Panc1 (cell line): ENCODE measurements around the gene PTRH2. TPM values are rescaled to one million over a fixed set of nuclear protein-coding genes. Genes with fewer than 3 reads are reported as not detected.
A peak's percentile ranks its signal among the peaks of the same experiment; 100 is the strongest.
"Not testable (repeated sequence)": the region's sequence is repeated elsewhere in the genome, so short reads cannot be mapped to it uniquely, and the experiment has no call there.

Source experiments
- ATAC-seq: fragments of 200-7000 bp; cut with Tn5 transposase; 2 replicates; pipeline ENCODE4 v1.9.1; 2020; ENCODE audit warnings: mild to moderate bottlenecking, moderate library complexity
- Bru-seq: library from RNA; stranded (reverse); fragments of 400-500 nt; gene quantifications from one replicate; lab custom pipeline; 2021; lab: Mats Ljungman, UMichigan
- BruChase-seq, 2 experiments: library from RNA; stranded (reverse); fragments of 400-500 nt; gene quantifications; one replicate each; lab custom pipeline; 2021; lab: Mats Ljungman, UMichigan
- BruUV-seq: library from RNA; stranded (reverse); fragments of 400-500 nt; replicated peaks from 2 replicates; lab custom pipeline; 2021; lab: Mats Ljungman, UMichigan
- CTCF ChIA-PET: fragments of 300-600 bp; sonication (Branson Sonifier 250); formaldehyde crosslinking; loops from one replicate; lab custom pipeline; 2022; ENCODE audit warnings: antibody characterized with exemption; lab: Charles Lee
- POLR2A ChIA-PET: fragments of 300-600 bp; sonication (Branson Sonifier 250); formaldehyde crosslinking; loops from one replicate; lab custom pipeline; 2022; ENCODE audit warnings: antibody characterized with exemption; lab: Charles Lee
- DNase-seq: peaks from one replicate; pipeline ENCODE4 v3.0.0-alpha.2; 2010; ENCODE audit warnings: low read depth, low spot score
- H3K27ac ChIP-seq: 2 replicates; pipeline ENCODE4 v1.5.1; 2011; ENCODE audit warnings: mild to moderate bottlenecking, low read length, inconsistent platforms
- H3K27me3 ChIP-seq: fragments of 200-500 bp; sonication (Bioruptor generic); 2 replicates; pipeline ENCODE4 v1.6.0; 2014; ENCODE audit warnings: low read length, inconsistent platforms; ENCODE audit not compliant: control insufficient read depth, insufficient read depth
- H3K36me3 ChIP-seq: fragments of 200-500 bp; sonication (Bioruptor generic); 2 replicates; pipeline ENCODE4 v1.5.1; 2014; ENCODE audit warnings: inconsistent platforms, mild to moderate bottlenecking, low read length, moderate library complexity; ENCODE audit not compliant: control insufficient read depth, insufficient read depth
- H3K4me1 ChIP-seq: 2 replicates; pipeline ENCODE4 v1.5.1; 2011; ENCODE audit warnings: inconsistent platforms, mild to moderate bottlenecking, low read length, moderate library complexity; ENCODE audit not compliant: control insufficient read depth, insufficient read depth
- H3K4me3 ChIP-seq, 2 experiments: 2 replicates each; pipeline ENCODE4 v1.5.1; 2011 to 2012; ENCODE audit warnings: low read depth in 2 of 2, low read length in 2 of 2, mild to moderate bottlenecking in 2 of 2, inconsistent platforms in 1 of 2, moderate library complexity in 1 of 2
- H3K9me3 ChIP-seq: fragments of 200-500 bp; sonication (Bioruptor generic); 2 replicates; pipeline ENCODE4 v1.5.1; 2014; ENCODE audit warnings: low read depth, mild to moderate bottlenecking, inconsistent platforms, low read length, moderate library complexity; ENCODE audit not compliant: control insufficient read depth, insufficient read depth
- POLR2AphosphoS5 ChIP-seq: IDR thresholded peaks from 2 replicates; pipeline ENCODE4 v1.6.1; 2012; ENCODE audit warnings: mild to moderate bottlenecking, low read depth, low read length, moderate library complexity
- SIN3A ChIP-seq: IDR thresholded peaks from 2 replicates; pipeline ENCODE4 v1.6.1; 2012; ENCODE audit warnings: low read depth, mild to moderate bottlenecking, low read length, moderate library complexity, borderline replicate concordance; ENCODE audit not compliant: insufficient read depth
- TCF7L2 ChIP-seq: IDR thresholded peaks from 2 replicates; pipeline ENCODE4 v1.6.1; 2011; ENCODE audit warnings: mild to moderate bottlenecking, low read depth, low read length, inconsistent platforms
- in situ Hi-C: cut with HindIII; loops from 2 replicates; pipeline ENCODE4 v1.10.0; 2016; ENCODE audit warnings: low sequenced_read_pairs, low pct_unique_long_range_greater_than_20kb
- intact Hi-C: fragments of 100-400 bp; cut with micrococcal nuclease; formaldehyde crosslinking; loops from one replicate; pipeline ENCODE4 v1.10.0; 2022; ENCODE audit not compliant: unreplicated experiment
- long read RNA-seq: library from polyadenylated mRNA; unstranded; transcript quantifications from one replicate; pipeline ENCODE4 v2.0.0, GENCODE V29; 2021; ENCODE audit not compliant: unreplicated experiment
- polyA plus RNA-seq: library from polyadenylated mRNA; unstranded; fragments of >200 nt; gene quantifications from one replicate; pipeline ENCODE4 v1.2.1, GENCODE V29; 2012; ENCODE audit warnings: missing spikeins; ENCODE audit not compliant: insufficient read length
- total RNA-seq: library from RNA; stranded (reverse); gene quantifications from one replicate; pipeline ENCODE4 v1.2.1, GENCODE V29; 2021; ENCODE audit not compliant: unreplicated experiment
- TF ChIP-seq, protein P1 (sequence below), 2 experiments: IDR thresholded peaks; 2 replicates each; pipeline ENCODE4 v1.6.1; 2011 to 2012; ENCODE audit warnings: low read depth in 2 of 2, control low read depth in 1 of 2, low read length in 1 of 2, mild to moderate bottlenecking in 1 of 2, moderate library complexity in 1 of 2; ENCODE audit not compliant: insufficient read depth in 1 of 2
- TF ChIP-seq, protein P2 (sequence below): fragments of 450-650 bp; IDR thresholded peaks from 2 replicates; pipeline ENCODE4 v1.5.1; 2017; ENCODE audit warnings: mild to moderate bottlenecking

Gene PTRH2
- total RNA-seq (40.2 TPM), Bru-seq, nascent RNA (percentile 98 among the genes with signal in this experiment), BruChase-seq, experiment 1, labeled RNA remaining after a 2-hour chase (percentile 96 among the genes with signal in this experiment), BruChase-seq, experiment 2, labeled RNA remaining after a 6-hour chase (percentile 92 among the genes with signal in this experiment)
- polyA plus RNA-seq = 36.1 TPM
- long read RNA-seq, full-length matches to known transcripts = 51 of 67 reads
- long read RNA-seq, partial matches to known transcripts = 2 of 67 reads
- long read RNA-seq, other reads (novel, unspliced or antisense) = 14 of 67 reads

DNA sequence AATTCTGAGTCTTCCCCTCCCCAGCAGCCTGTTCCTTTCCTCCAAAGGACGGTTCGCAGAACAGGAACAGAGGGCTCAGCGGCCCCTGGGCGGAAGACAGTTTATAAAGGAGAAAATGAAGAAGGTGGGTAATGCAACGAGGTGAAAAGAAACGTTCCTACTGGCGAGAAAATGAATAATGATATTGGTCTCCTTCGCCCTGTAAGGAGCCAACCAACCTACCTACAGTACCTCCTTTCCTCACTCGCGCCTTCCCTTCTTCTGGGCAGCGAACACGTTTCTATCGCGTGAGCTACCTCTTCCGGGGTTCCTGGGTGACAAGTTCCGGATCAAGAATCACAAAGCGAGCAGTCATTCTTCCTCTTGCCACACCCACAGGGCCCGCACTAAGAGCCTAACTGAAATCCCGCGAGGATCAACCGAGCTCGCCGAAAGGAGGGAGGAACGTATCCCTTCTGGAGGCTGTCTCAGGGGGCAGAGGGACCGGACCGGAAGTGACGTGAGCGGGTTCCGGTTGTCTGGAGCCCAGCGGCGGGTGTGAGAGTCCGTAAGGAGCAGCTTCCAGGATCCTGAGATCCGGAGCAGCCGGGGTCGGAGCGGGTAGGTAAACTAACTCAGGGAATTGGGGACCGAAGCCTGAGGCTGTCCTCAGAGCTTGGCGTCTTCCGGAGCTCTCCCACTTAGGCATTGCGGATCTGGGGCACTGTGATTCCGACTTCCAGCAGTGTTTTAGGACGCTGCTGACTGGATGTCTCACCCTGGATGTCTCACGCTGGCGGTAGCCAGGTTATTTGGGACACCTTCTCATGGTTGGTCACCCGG is at the start of gene PTRH2, which contains the start of gene VMP1:
Gene PTRH2, minus strand, starts transcription at position 282 of the 822 bp plus-strand sequence. CDS start 9,452 bp downstream, outside the sequence.
Gene VMP1, plus strand, starts transcription at position 506 of the 822 bp plus-strand sequence. CDS start 23,793 bp downstream, outside the sequence.
- H3K9me3 ChIP-seq = no peaks in the 10 kb centered on the region
- peaks cover 30% of the 10 kb centered on the region for H3K36me3 ChIP-seq
- BruUV-seq = no TSS peak
- intact Hi-C loops = no loop called here
- no peak; the same call in none of the 2 replicates for TF ChIP-seq SIN3A
- TF ChIP-seq, protein P1, sequence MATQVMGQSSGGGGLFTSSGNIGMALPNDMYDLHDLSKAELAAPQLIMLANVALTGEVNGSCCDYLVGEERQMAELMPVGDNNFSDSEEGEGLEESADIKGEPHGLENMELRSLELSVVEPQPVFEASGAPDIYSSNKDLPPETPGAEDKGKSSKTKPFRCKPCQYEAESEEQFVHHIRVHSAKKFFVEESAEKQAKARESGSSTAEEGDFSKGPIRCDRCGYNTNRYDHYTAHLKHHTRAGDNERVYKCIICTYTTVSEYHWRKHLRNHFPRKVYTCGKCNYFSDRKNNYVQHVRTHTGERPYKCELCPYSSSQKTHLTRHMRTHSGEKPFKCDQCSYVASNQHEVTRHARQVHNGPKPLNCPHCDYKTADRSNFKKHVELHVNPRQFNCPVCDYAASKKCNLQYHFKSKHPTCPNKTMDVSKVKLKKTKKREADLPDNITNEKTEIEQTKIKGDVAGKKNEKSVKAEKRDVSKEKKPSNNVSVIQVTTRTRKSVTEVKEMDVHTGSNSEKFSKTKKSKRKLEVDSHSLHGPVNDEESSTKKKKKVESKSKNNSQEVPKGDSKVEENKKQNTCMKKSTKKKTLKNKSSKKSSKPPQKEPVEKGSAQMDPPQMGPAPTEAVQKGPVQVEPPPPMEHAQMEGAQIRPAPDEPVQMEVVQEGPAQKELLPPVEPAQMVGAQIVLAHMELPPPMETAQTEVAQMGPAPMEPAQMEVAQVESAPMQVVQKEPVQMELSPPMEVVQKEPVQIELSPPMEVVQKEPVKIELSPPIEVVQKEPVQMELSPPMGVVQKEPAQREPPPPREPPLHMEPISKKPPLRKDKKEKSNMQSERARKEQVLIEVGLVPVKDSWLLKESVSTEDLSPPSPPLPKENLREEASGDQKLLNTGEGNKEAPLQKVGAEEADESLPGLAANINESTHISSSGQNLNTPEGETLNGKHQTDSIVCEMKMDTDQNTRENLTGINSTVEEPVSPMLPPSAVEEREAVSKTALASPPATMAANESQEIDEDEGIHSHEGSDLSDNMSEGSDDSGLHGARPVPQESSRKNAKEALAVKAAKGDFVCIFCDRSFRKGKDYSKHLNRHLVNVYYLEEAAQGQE (IDR thresholded peaks at IDR 0.05; ENCODE audit: insufficient read depth in 1 of 2, low read depth in 2 of 2, low read length in 1 of 2) = no peak
- peak; percentile 95 for TF ChIP-seq POLR2AphosphoS5
- ATAC-seq (peak; percentile 96), DNase-seq (peak; percentile 93)
- H3K4me1 ChIP-seq = peaks cover 25% of the 10 kb centered on the region
- CTCF ChIA-PET = interaction anchor here (0.5 to 0.7 kb wide), 2 partner anchors 11 to 158 kb away, joined by 4 to 5 read pairs; no protein-coding TSS in a partner anchor
- H3K27me3 ChIP-seq = no peaks in the 10 kb centered on the region
- peak within 1 kb of the TSS; percentile 100 for H3K27ac ChIP-seq
- in situ Hi-C loops = no loop called here
- peak within 1 kb of the TSS; percentile 99 for H3K4me3 ChIP-seq
- POLR2A ChIA-PET = interaction anchor here (0.6 to 2.3 kb wide), 8 partner anchors 61 to 139 kb away, joined by 3 to 12 read pairs (median 6); no protein-coding TSS in a partner anchor

DNA sequence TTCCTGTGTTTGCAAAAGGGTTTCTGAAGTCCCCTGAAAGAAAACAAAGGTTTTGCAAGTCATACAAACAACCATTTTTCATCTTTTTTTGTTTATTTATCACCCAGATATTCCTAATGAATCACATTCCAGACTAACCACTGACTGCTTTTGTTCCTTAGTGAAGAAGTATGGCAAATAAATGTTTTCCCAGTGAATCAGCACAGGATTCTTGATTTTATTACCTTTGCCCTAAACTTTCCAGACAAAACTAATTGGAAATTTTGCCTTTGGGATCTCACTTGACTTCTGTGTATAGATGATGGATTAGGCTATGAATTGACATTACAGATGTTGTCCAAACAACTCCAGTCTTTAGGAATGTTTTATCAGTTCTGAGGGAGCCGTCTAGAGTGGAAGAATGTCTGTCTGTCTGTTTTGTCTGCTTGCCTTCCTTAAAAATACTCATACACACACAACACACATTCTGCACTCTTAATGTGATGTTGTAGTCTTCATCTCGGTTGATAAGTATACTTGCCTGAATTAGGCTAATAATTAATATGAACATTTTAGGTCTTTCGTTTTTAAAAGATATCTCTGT is 49.1 kb upstream of the PTRH2 start:
- ATAC-seq (peak; percentile 87), DNase-seq (peak; percentile 66)
- intact Hi-C loops = loop anchor here (2.0 kb wide), 1 partner anchor 24 kb away; no protein-coding TSS in a partner anchor
- in situ Hi-C loops = no loop called here
- POLR2A ChIA-PET = interaction anchor here (0.6 kb wide), 1 partner anchor 58 kb away, joined by 8 read pairs; no protein-coding TSS in a partner anchor
- H3K36me3 ChIP-seq = peaks cover 10% of the 10 kb centered on the region; the same call in 1 of the 2 replicates
- H3K27ac ChIP-seq = peak overlapping the region; percentile 100
- peak; percentile 95 for TF ChIP-seq TCF7L2
- no peak for TF ChIP-seq SIN3A
- TF ChIP-seq, protein P2, sequence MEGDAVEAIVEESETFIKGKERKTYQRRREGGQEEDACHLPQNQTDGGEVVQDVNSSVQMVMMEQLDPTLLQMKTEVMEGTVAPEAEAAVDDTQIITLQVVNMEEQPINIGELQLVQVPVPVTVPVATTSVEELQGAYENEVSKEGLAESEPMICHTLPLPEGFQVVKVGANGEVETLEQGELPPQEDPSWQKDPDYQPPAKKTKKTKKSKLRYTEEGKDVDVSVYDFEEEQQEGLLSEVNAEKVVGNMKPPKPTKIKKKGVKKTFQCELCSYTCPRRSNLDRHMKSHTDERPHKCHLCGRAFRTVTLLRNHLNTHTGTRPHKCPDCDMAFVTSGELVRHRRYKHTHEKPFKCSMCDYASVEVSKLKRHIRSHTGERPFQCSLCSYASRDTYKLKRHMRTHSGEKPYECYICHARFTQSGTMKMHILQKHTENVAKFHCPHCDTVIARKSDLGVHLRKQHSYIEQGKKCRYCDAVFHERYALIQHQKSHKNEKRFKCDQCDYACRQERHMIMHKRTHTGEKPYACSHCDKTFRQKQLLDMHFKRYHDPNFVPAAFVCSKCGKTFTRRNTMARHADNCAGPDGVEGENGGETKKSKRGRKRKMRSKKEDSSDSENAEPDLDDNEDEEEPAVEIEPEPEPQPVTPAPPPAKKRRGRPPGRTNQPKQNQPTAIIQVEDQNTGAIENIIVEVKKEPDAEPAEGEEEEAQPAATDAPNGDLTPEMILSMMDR = no peak
- peak; percentile 82 for TF ChIP-seq POLR2AphosphoS5
- no peak overlapping the region for H3K4me3 ChIP-seq
- H3K4me1 ChIP-seq = peaks cover 61% of the 10 kb centered on the region
- TSS peak; percentile 53 for BruUV-seq
- H3K27me3 ChIP-seq = no peaks in the 10 kb centered on the region
- CTCF ChIA-PET = interaction anchor here (0.7 kb wide), 1 partner anchor 58 kb away, joined by 7 read pairs; no protein-coding TSS in a partner anchor
- H3K9me3 ChIP-seq = peaks cover 7% of the 10 kb centered on the region; the same call in 1 of the 2 replicates

DNA sequence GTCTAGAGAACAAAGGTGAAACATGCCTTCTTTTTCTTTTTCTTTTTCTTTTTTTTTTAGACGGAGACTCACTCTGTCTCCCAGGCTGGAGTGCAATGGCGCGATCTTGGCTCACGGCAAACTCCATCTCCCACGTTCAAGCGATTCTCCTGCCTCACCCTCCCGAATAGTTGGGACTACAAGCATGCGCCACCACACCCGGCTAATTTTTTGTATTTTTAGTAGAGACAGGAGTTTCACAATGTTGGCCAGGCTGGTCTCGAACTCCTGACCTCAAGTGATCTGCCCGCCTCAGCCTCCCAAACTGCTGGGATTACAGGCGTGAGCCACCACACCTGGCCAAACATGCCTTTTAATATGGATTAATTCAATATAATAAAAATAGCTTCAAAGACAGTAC is 47.8 kb upstream of the PTRH2 start:
- H3K27me3 ChIP-seq, CTCF ChIA-PET, intact Hi-C loops, BruUV-seq, in situ Hi-C loops, H3K4me3 ChIP-seq, H3K9me3 ChIP-seq, ATAC-seq, DNase-seq: not testable (repeated sequence)
- POLR2A ChIA-PET = interaction anchor here (0.6 to 4.4 kb wide), 3 partner anchors 30 to 84 kb away, joined by 3 to 77 read pairs (median 8); no protein-coding TSS in a partner anchor
- Histone ChIP-seq H3K4me1 (peaks cover 63% of the 10 kb centered on the region), H3K36me3 (peaks cover 10% of the 10 kb centered on the region; the same call in 1 of the 2 replicates), H3K27ac (peak overlapping the region; percentile 100)
